Common myeloid progenitor, CD34-positive (primary cell): ENCODE measurements around the gene ACTA2.

Source experiments
- CTCF ChIA-PET: fragments of 350-600 bp; sonication (Branson Sonifier 250); formaldehyde crosslinking; loops from one replicate; lab custom pipeline; 2021; ENCODE audit warnings: antibody characterized with exemption; lab: Charles Lee
- POLR2A ChIA-PET: fragments of 350-600 bp; sonication (Branson Sonifier 250); formaldehyde crosslinking; loops from one replicate; lab custom pipeline; 2021; ENCODE audit warnings: antibody characterized with exemption; lab: Charles Lee
- DNase-seq, 3 donors: peaks; one replicate each; pipeline versions ENCODE4 v3.0.0 to v3.0.0-alpha.2; 2013
- H3K27ac ChIP-seq, 2 experiments: 1 replicate in 1 of 2; 2 replicates in 1 of 2; pipeline ENCODE4 v1.7.0; 2013; ENCODE audit warnings: inconsistent platforms in 2 of 2, low read length in 2 of 2, mild to moderate bottlenecking in 2 of 2, low read depth in 1 of 2, moderate library complexity in 1 of 2; ENCODE audit not compliant: severe bottlenecking in 2 of 2, insufficient read depth in 1 of 2, poor library complexity in 1 of 2
- H3K27me3 ChIP-seq, 5 experiments: replicated peaks in 2 of 5; 1 replicate in 3 of 5; 2 replicates in 2 of 5; pipeline versions ENCODE4 v1.6.1 to v1.7.0; 2013; ENCODE audit warnings: low read length in 4 of 5, mild to moderate bottlenecking in 2 of 5, moderate library complexity in 2 of 5, inconsistent platforms in 1 of 5; ENCODE audit not compliant: insufficient read depth in 5 of 5, control insufficient read depth in 4 of 5
- H3K36me3 ChIP-seq, 4 experiments: 1 replicate in 2 of 4; 2 replicates in 2 of 4; pipeline versions ENCODE4 v1.6.1 to v1.7.0; 2013; ENCODE audit warnings: low read length in 3 of 4, control low read depth in 1 of 4, mild to moderate bottlenecking in 1 of 4; ENCODE audit not compliant: control insufficient read depth in 4 of 4, insufficient read depth in 4 of 4
- H3K4me1 ChIP-seq, 4 experiments: 1 replicate in 3 of 4; 2 replicates in 1 of 4; pipeline versions ENCODE4 v1.6.1 to v1.7.1; 2013; ENCODE audit warnings: low read length in 3 of 4, mild to moderate bottlenecking in 3 of 4, control low read depth in 1 of 4, inconsistent platforms in 1 of 4, moderate library complexity in 1 of 4; ENCODE audit not compliant: control insufficient read depth in 4 of 4, insufficient read depth in 4 of 4; ENCODE audit errors: control extremely low read depth in 1 of 4
- H3K4me3 ChIP-seq, 7 experiments: 1 replicate in 4 of 7; 2 replicates in 3 of 7; pipeline versions ENCODE4 v1.5.1 to v1.7.0; 2013; ENCODE audit warnings: mild to moderate bottlenecking in 7 of 7, low read length in 6 of 7, moderate library complexity in 6 of 7, inconsistent platforms in 2 of 7, low read depth in 2 of 7, control low read depth in 1 of 7; ENCODE audit not compliant: insufficient read depth in 4 of 7, control insufficient read depth in 1 of 7; ENCODE audit errors: extremely low read depth in 1 of 7
- H3K9me3 ChIP-seq, 5 experiments: 1 replicate in 4 of 5; 2 replicates in 1 of 5; pipeline versions ENCODE4 v1.6.1 to v1.7.1; 2013; ENCODE audit warnings: low read length in 4 of 5, mild to moderate bottlenecking in 2 of 5, inconsistent platforms in 1 of 5, low read depth in 1 of 5, moderate library complexity in 1 of 5; ENCODE audit not compliant: control insufficient read depth in 4 of 5, insufficient read depth in 2 of 5; ENCODE audit errors: control extremely low read depth in 1 of 5
- WGBS: methylation state at CpG from one replicate; pipeline ENCODE4 v1.1.5; 2013; ENCODE audit not compliant: insufficient coverage; 5-methylcytosine and 5-hydroxymethylcytosine counted together

ACTA2 gene

GRCh38 chr10:88958721-88959120 is 6.1 kb upstream of the ACTA2 start:
- H3K4me3 ChIP-seq = no peak overlapping the region
- no peak overlapping the region for H3K27ac ChIP-seq
- ChIA-PET CTCF (interaction anchor here (1.2 to 1.5 kb wide), 2 partner anchors 15 to 25 kb away, joined by 3 to 4 read pairs; no protein-coding TSS in a partner anchor), POLR2A (no interaction called here)
- H3K27me3 ChIP-seq = no peaks in the 10 kb centered on the region
- WGBS = 96% methylated on average over 4 of the region's 6 CpGs
- peaks cover 0 to 13% (median 4%) of the 10 kb centered on the region in 4 experiments for H3K4me1 ChIP-seq
- peaks cover 0 to 1% (median 0%) of the 10 kb centered on the region in 5 experiments for H3K9me3 ChIP-seq
- no peaks in the 10 kb centered on the region for H3K36me3 ChIP-seq
- DNase-seq = no peak

DNA sequence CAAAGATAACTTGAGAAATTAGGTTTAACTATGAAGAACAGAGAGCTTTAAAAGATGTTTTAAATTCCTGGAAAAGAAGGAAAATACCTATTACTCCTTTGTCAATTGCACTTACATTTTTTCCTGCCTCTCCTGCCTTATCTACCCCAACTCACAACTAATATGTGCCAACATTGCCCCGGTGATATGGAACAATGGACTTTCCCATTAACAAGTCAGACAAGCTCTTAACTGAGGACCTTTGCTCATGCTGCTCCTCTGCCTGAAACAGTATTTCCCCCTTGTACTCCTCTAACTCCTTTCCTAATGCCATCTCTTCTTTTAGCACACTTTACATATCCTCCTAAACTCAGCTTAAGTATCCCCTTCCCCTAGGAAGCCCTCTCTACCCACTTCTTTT is 4.8 kb upstream of the ACTA2 start:
- CTCF ChIA-PET = interaction anchor here (1.0 to 1.6 kb wide), 5 partner anchors 9 to 256 kb away, joined by 3 to 8 read pairs (median 3); no protein-coding TSS in a partner anchor
- Histone ChIP-seq H3K27me3 (no peaks in the 10 kb centered on the region), H3K9me3 (peaks cover 0 to 1% (median 0%) of the 10 kb centered on the region in 5 experiments), H3K4me3 (no peak overlapping the region), H3K27ac (no peak overlapping the region), H3K36me3 (no peaks in the 10 kb centered on the region), H3K4me1 (peaks cover 0 to 11% (median 2%) of the 10 kb centered on the region in 4 experiments)
- 96% methylated on average over 1 of the region's 1 CpG for WGBS
- no peak for DNase-seq
- POLR2A ChIA-PET = interaction anchor here (0.8 kb wide), 1 partner anchor 230 kb away, joined by 3 read pairs; no protein-coding TSS in a partner anchor

GRCh38 chr10:88954458-88955083 is 2.0 kb upstream of the ACTA2 start:
- no peaks in the 10 kb centered on the region for H3K36me3 ChIP-seq
- ChIA-PET CTCF (interaction anchor here (0.8 kb wide), 1 partner anchor 11 kb away, joined by 3 read pairs; no protein-coding TSS in a partner anchor), POLR2A (no interaction called here)
- peaks cover 0 to 1% (median 0%) of the 10 kb centered on the region in 5 experiments for H3K9me3 ChIP-seq
- no peak overlapping the region for H3K4me3 ChIP-seq
- WGBS = no CpG with 5 or more reads among the region's 4 CpGs
- no peak for DNase-seq
- no peak overlapping the region for H3K27ac ChIP-seq
- H3K4me1 ChIP-seq = peaks cover 0 to 10% (median 3%) of the 10 kb centered on the region in 4 experiments
- H3K27me3 ChIP-seq = no peaks in the 10 kb centered on the region

DNA sequence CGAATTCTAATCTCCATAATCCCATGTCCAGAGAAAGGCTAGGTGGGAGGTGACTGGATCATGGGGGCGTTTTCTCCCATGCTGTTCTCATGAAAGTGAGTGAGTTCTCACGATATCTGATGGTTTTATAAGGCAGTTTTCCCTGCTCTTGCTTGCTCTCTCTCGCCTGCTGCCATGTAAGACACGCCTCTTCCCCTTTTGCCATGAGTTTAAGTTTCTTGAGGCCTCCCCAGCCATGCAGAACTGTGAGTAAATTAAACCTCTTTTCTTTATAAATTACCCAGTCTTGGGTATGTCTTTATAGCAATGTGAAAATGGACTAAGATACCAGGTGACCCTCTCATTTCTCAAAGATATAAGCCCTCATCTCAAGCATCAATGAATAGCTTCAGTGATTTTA is 1.1 kb upstream of the ACTA2 start:
- Histone ChIP-seq H3K27ac (no peak overlapping the region), H3K27me3 (no peaks in the 10 kb centered on the region), H3K36me3 (no peaks in the 10 kb centered on the region), H3K4me1 (peaks cover 0 to 10% (median 3%) of the 10 kb centered on the region in 4 experiments), H3K4me3 (no peak overlapping the region), H3K9me3 (peaks cover 0 to 1% (median 0%) of the 10 kb centered on the region in 5 experiments)
- ChIA-PET CTCF (interaction anchor here (0.8 to 1.0 kb wide), 2 partner anchors 10 to 386 kb away, joined by 3 read pairs; no protein-coding TSS in a partner anchor), POLR2A (no interaction called here)
- DNase-seq = peak in 2 of 3 donors; percentile 33 to 54
- WGBS = 100% methylated on average over 2 of the region's 5 CpGs

DNA sequence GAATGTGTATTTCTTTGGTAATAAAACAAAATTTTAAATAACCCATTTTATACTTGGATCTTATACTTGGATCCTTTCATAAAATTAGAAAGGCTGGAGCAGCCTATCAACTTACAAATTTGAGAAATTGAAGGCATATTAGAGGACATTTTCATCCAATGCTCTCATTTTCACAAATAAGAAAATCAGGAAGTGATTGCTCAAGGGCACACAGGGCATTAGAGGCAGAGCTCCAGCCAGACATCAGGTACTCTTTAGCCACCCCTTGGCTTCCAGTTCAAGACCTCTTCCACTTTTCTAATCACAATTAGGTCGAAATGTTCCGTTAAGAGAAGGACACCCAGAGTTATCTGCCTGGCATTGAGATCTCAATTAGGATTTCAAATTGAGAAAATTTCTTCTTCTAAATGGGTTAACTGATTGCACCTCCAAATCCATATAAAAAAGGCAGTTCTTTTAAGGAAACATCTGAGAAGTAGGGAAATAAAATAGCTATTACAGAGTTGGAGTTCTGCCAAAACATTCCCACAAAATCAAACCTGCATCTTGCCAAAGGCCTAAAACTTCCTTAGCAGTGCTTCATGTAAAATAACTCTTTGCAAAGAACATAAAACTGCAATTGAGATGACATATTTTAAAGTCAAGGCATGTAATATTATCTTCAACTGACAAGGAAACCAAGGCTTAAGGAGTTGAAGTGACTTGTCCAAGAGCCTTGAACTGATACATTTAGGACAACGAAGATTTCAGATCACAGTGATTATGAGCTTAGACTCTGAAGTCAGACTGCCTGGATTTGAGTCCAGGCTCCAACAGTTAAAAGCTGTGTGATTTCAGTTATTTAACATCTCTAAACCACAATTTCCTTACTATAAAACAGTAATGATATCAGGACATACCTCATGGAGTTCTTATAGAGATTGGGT is 2.4 kb downstream of the ACTA2 start:
- H3K9me3 ChIP-seq = no peaks in the 10 kb centered on the region
- no peak overlapping the region for H3K4me3 ChIP-seq
- ChIA-PET POLR2A (no interaction called here), CTCF (interaction anchor here (0.8 to 1.6 kb wide), 4 partner anchors 10 to 79 kb away, joined by 3 to 7 read pairs (median 4); no protein-coding TSS in a partner anchor)
- H3K27me3 ChIP-seq = no peaks in the 10 kb centered on the region
- 60% methylated on average over 1 of the region's 3 CpGs for whole genome bisulfite sequencing
- H3K4me1 ChIP-seq = peaks cover 0 to 10% (median 3%) of the 10 kb centered on the region in 4 experiments
- H3K27ac ChIP-seq = no peak overlapping the region
- peak in 1 of 3 donors; percentile 21 for DNase-seq
- H3K36me3 ChIP-seq = no peaks in the 10 kb centered on the region

DNA sequence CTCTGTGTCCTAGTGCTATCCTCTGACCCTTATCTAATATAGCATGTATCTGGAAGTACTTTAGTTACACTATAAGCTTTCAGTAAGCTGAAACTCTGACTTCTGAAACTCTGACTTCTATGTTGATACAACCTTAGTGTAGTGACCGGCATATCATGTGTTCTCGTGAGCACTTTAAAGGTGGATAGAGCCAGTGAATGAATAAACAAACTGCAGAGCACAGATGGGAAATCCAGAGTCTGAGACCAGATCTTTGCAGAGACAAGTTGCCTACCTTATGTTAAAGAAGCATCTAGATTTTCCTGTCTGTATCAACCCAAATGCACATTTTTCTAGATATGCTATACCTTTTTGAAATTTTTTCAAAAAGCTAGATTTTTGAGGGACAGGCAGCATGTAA is 3.5 kb downstream of the ACTA2 start:
- Histone ChIP-seq H3K4me1 (peaks cover 0 to 16% (median 4%) of the 10 kb centered on the region in 4 experiments), H3K9me3 (no peaks in the 10 kb centered on the region), H3K4me3 (no peak overlapping the region), H3K27ac (no peak overlapping the region), H3K27me3 (no peaks in the 10 kb centered on the region), H3K36me3 (no peaks in the 10 kb centered on the region)
- 100% methylated on average over 2 of the region's 2 CpGs for WGBS
- ChIA-PET POLR2A (no interaction called here), CTCF (interaction anchor here (1.1 to 1.5 kb wide), 3 partner anchors 14 to 16 kb away, joined by 4 to 7 read pairs (median 5); no protein-coding TSS in a partner anchor)
- DNase-seq = no peak
